Head of caudate nucleus (tissue), 42 donors: ENCODE data around the gene DYTN.

Experiments used
- DNase-seq, 42 donors: peaks; one replicate each; pipeline versions ENCODE4 v3.0.0 to v3.0.0-alpha.2; 2020 to 2021; ENCODE audit warnings: mixed read lengths in 7 of 42
- intact Hi-C: fragments of 100-400 bp; cut with DNase I; formaldehyde crosslinking; loops from one replicate; pipeline ENCODE4 v1.15.0; 2022

Gene DYTN

GRCh38 chr2:206701952-206702605, 16.1 kb downstream of the DYTN start:
- intact Hi-C loops, result no loop called here
- DNase-seq, result no peak

GRCh38 chr2:206700156-206700555, 18.0 kb downstream of the DYTN start:
- intact Hi-C loops, result no loop called here
- peak in 21 of 42 donors; percentile 2 to 58 (median 17) for DNase-seq

- DNase-seq, result no peak
- intact Hi-C loops, result loop anchor here (10.0 kb wide), 2 partner anchors 86 to 286 kb away; no protein-coding TSS in a partner anchor
These were observed 19.4 kb downstream of the DYTN start for GRCh38 chr2:206698811-206699210.

- DNase-seq, result no peak
- intact Hi-C loops, result loop anchor here (10.0 kb wide), 2 partner anchors 88 to 288 kb away; no protein-coding TSS in a partner anchor
These were observed 21.3 kb downstream of the DYTN start for GRCh38 chr2:206696910-206697309.

- intact Hi-C loops, result loop anchor here (2.0 to 10.0 kb wide), 3 partner anchors 91 to 781 kb away; no protein-coding TSS in a partner anchor
- DNase-seq, result peak in 17 of 42 donors; percentile 8 to 77 (median 45)
These were observed 24.6 kb downstream of the DYTN start for GRCh38 chr2:206693399-206694137.

- intact Hi-C loops, result loop anchor here (2.0 to 10.0 kb wide), 3 partner anchors 92 to 782 kb away; no protein-coding TSS in a partner anchor
- DNase-seq, result no peak
These were observed 25.2 kb downstream of the DYTN start for GRCh38 chr2:206692971-206693370.

GRCh38 chr2:206688990-206689389, 29.2 kb downstream of the DYTN start:
- no peak for DNase-seq
- intact Hi-C loops, result no loop called here

- no peak for DNase-seq
- intact Hi-C loops, result no loop called here
These were observed 29.7 kb downstream of the DYTN start for GRCh38 chr2:206688453-206688852.

GRCh38 chr2:206683546-206683945, 34.6 kb downstream of the DYTN start:
- DNase-seq, result no peak
- intact Hi-C loops, result no loop called here

- intact Hi-C loops, result no loop called here
- DNase-seq, result no peak
These were observed 47.5 kb downstream of the DYTN start for GRCh38 chr2:206670531-206671319.

GRCh38 chr2:206665251-206665650, 52.9 kb downstream of the DYTN start:
- intact Hi-C loops, result no loop called here

GRCh38 chr2:206657087-206657486, 61.1 kb downstream of the DYTN start:
- no peak for DNase-seq
- intact Hi-C loops, result no loop called here

More at GRCh38 chr2:206665251-206665650, 52.9 kb downstream of the DYTN start:
- DNase-seq, result no peak

GRCh38 chr2:206647985-206648384, 70.2 kb downstream of the DYTN start:
- intact Hi-C loops, result no loop called here
- no peak for DNase-seq

GRCh38 chr2:206642075-206643025, 75.8 kb downstream of the DYTN start, which contains the start of gene FAM237A:
FAM237A (plus strand) TSS chr2:206642487; CDS start chr2:206644237, 1,750 bp downstream.
- peak in 19 of 42 donors; percentile 2 to 54 (median 23) for DNase-seq
- intact Hi-C loops, result no loop called here

GRCh38 chr2:206641226-206641625, 77.0 kb downstream of the DYTN start:
- intact Hi-C loops, result no loop called here
- no peak for DNase-seq

GRCh38 chr2:206639636-206640035, 78.6 kb downstream of the DYTN start:
- intact Hi-C loops, result no loop called here
- no peak for DNase-seq

- intact Hi-C loops, result no loop called here
- DNase-seq, result no peak
These were observed 83.2 kb downstream of the DYTN start for GRCh38 chr2:206635015-206635414.

GRCh38 chr2:206631340-206631739, 86.9 kb downstream of the DYTN start:
- DNase-seq, result no peak
- intact Hi-C loops, result no loop called here
